ENCODE results near the gene NEMP1. TPM values are rescaled to one million over a fixed set of nuclear protein-coding genes. Genes with fewer than 3 reads are reported as not detected.

Gene NEMP1
- total and polyA plus RNA-seq, 2 of the 8 experiments (the other 6 are each of a cell fraction or from before 2014, with no cell fraction given): 30.1 to 43.2 TPM

DNA sequence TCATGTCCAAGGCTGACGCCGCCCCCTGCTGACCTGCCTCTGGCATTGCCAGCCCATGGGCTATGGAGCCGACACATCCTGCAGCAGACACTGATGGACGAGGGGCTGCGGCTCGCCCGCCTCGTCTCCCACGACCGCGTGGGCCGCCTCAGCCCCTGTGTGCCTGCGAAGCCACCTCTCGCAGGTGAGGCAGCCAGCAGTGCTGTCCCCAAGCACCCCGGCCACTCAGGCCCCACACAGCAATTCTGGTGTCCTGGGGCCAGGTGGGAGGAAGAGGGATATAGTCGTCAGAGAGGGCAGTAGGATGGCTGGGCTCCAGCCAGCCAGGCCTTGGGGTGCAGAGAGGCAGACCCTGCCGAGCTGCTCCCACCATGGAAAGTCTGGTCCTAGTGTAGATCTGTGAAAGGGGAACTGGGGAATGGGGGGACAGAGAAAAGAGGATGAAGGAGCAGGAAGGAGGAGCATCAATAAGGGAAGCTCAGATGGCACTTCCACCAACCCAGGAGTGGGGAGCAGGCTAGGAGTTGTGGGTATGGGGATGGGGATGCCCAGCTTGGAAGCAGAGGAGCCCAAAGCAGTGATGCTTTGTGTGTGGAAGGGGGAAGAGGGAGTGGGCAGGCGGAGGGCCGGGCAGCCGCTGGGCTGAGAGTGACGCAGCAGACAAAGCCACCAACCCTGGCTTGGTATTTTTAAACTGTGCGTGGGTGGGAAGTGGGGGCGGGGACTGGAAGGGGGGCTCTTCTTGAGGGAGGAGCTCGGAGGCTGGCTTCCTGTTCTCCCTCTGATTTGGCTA lies 15.0 kb upstream of the NEMP1 start:
- no peaks in the 10 kb centered on the region for H3K9me3 ChIP-seq (ENCODE audit: insufficient read depth in 2 of 2, low read depth in 1 of 2, low read length in 1 of 2)
- FAIRE-seq (no peak), DNase-seq (ENCODE audit: low read depth in 1 of 2, low spot score in 2 of 2) (peak in 1 of 2 experiments; percentile 90)
- peak overlapping the region; percentile 71 for H2BK12ac ChIP-seq (ENCODE audit: low read depth, low read length)
- H3K36me3 ChIP-seq (ENCODE audit: control insufficient read depth in 2 of 4, insufficient read depth in 4 of 4, low read length in 3 of 4): peaks cover 9 to 32% (median 18%) of the 10 kb centered on the region in 4 experiments
- H4K91ac ChIP-seq (replicated peaks; ENCODE audit: insufficient read length, low read length): peak overlapping the region; percentile 52
- H3K14ac ChIP-seq (ENCODE audit: insufficient read length): no peak overlapping the region
- H3K23me2 ChIP-seq (ENCODE audit: low read depth, low read length): peaks cover 7% of the 10 kb centered on the region; the same call in 1 of the 2 replicates
- peak overlapping the region; percentile 32 for H3K56ac ChIP-seq (replicated peaks; ENCODE audit: insufficient read length, low read depth, low read length)
- WGBS, 2 experiments (ENCODE audit: extremely low coverage in 1 of 2, insufficient coverage in 1 of 2, insufficient read length in 1 of 2, insufficient replicate concordance in 2 of 2, low coverage in 1 of 2, low lambda C conversion rate in 2 of 2, missing lambda C conversion rate in 1 of 2): 73% methylated on average over 21 of the region's 24 CpGs; no CpG with 5 or more reads in 1 of the 2 experiments
- peak overlapping the region; percentile 92; the same call in 1 of the 2 replicates for H4K8ac ChIP-seq (ENCODE audit: extremely low read depth, insufficient read depth, low read length)
- peaks cover 0 to 18% of the 10 kb centered on the region in 2 experiments; a peak in 1 of 4 replicates for H3K79me2 ChIP-seq (ENCODE audit: control insufficient read depth in 1 of 2, insufficient read depth in 2 of 2, low read length in 2 of 2)
- peak overlapping the region; percentile 32 to 64; a peak in 2 of 4 replicates for H3K4me2 ChIP-seq (ENCODE audit: insufficient read depth in 1 of 2, low read depth in 2 of 2, low read length in 2 of 2)
- H3K27me3 ChIP-seq (replicated peaks in 1 of 4; ENCODE audit: control insufficient read depth in 3 of 4, extremely low read depth in 1 of 4, insufficient read depth in 3 of 4, low read length in 3 of 4): no peaks in the 10 kb centered on the region
- H4K20me1 ChIP-seq (replicated peaks in 1 of 2; ENCODE audit: control insufficient read depth in 1 of 2, insufficient read depth in 2 of 2, low read length in 2 of 2): peaks cover 4 to 11% of the 10 kb centered on the region in 2 experiments
- H2BK15ac ChIP-seq (ENCODE audit: low read length): peak overlapping the region; percentile 12; the same call in 1 of the 2 replicates
- H3K18ac ChIP-seq (ENCODE audit: extremely low read depth, low read length): peak overlapping the region; percentile 32; the same call in 1 of the 2 replicates
- peak overlapping the region; percentile 32; the same call in 1 of the 2 replicates for H2BK20ac ChIP-seq (ENCODE audit: low read length)
- H2AFZ ChIP-seq (ENCODE audit: low read length): no peak overlapping the region
- H3K79me1 ChIP-seq (ENCODE audit: low read depth, low read length): peaks cover 4% of the 10 kb centered on the region
- peak overlapping the region; percentile 80 for H4K5ac ChIP-seq (ENCODE audit: insufficient read length, low read depth, low read length)
- ChIA-PET POLR2A (ENCODE audit: partially characterized antibody) (interaction anchor here (0.6 to 16.5 kb wide), 15 partner anchors 14 to 366 kb away, joined by 3 to 352 read pairs (median 4); partner anchors contain the start of genes GLI1, LRP1, NEMP1 and SHMT2), CTCF (ENCODE audit: partially characterized antibody) (interaction anchor here (0.7 to 14.0 kb wide), 25 partner anchors 10 to 184 kb away, joined by 3 to 325 read pairs (median 5); partner anchors contain the start of genes LRP1, NEMP1, STAT6 and TAC3)
- H3K9ac ChIP-seq (replicated peaks in 1 of 4; ENCODE audit: extremely low read depth in 1 of 4, low read depth in 3 of 4, low read length in 3 of 4): no peak overlapping the region
- 0 out of 8 replicates have a peak overlapping the region, but pooled peaks of 1 of the 4 experiments have one; percentile 25 for H3K4me3 ChIP-seq (ENCODE audit: extremely low read depth in 1 of 4, insufficient read depth in 2 of 4, low read depth in 3 of 4, low read length in 4 of 4)
- H2BK120ac ChIP-seq (replicated peaks; ENCODE audit: low read depth, low read length): peak overlapping the region; percentile 38
- H2BK5ac ChIP-seq (ENCODE audit: low read depth, low read length): peak overlapping the region; percentile 47; the same call in 1 of the 2 replicates
- H2AK5ac ChIP-seq (ENCODE audit: low read depth, low read length): 0 out of 2 replicates have a peak overlapping the region, but pooled peaks have one; percentile 5
- H3K4me1 ChIP-seq (replicated peaks in 1 of 4; ENCODE audit: control insufficient read depth in 3 of 4, insufficient read depth in 4 of 4, low read length in 3 of 4): peaks cover 0 to 28% (median 20%) of the 10 kb centered on the region in 4 experiments; a peak in 6 of 7 replicates
- peak overlapping the region; percentile 48; the same call in 1 of the 2 replicates for H3K27ac ChIP-seq (ENCODE audit: low read depth, low read length)
- H3K23ac ChIP-seq (ENCODE audit: insufficient read length): no peak overlapping the region
- H3K4ac ChIP-seq (replicated peaks; ENCODE audit: insufficient read length, low read depth, low read length): peak overlapping the region; percentile 98
- TF ChIP-seq CEBPB (IDR thresholded peaks at IDR 0.05; ENCODE audit: low read depth, low read length): no peak
- TF ChIP-seq JUND (IDR thresholded peaks at IDR 0.05; ENCODE audit: low read length): no peak
- no peak for TF ChIP-seq HDAC6 (IDR thresholded peaks at IDR 0.05; ENCODE audit: low read depth, low read length)
- no peak for TF ChIP-seq SRF (IDR thresholded peaks at IDR 0.05; ENCODE audit: low read depth, low read length)
- TF ChIP-seq SP1 (IDR thresholded peaks at IDR 0.05; ENCODE audit: low read depth, low read length): no peak
- TF ChIP-seq EGR1 (IDR thresholded peaks at IDR 0.05; ENCODE audit: borderline replicate concordance, low read depth, low read length): peak; percentile 98
- TF ChIP-seq, protein P1, sequence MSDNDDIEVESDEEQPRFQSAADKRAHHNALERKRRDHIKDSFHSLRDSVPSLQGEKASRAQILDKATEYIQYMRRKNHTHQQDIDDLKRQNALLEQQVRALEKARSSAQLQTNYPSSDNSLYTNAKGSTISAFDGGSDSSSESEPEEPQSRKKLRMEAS (IDR thresholded peaks at IDR 0.05): peak; percentile 55; the same call in 1 of the 2 replicates
- TF ChIP-seq KDM4A (IDR thresholded peaks at IDR 0.05; ENCODE audit: low read depth, low read length, severe bottlenecking): no peak
- TF ChIP-seq NRF1 (IDR thresholded peaks at IDR 0.05; ENCODE audit: low read depth, low read length): no peak
- TF ChIP-seq, protein P2, sequence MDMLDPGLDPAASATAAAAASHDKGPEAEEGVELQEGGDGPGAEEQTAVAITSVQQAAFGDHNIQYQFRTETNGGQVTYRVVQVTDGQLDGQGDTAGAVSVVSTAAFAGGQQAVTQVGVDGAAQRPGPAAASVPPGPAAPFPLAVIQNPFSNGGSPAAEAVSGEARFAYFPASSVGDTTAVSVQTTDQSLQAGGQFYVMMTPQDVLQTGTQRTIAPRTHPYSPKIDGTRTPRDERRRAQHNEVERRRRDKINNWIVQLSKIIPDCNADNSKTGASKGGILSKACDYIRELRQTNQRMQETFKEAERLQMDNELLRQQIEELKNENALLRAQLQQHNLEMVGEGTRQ (IDR thresholded peaks at IDR 0.05; ENCODE audit: low read length): no peak
